HT1080 (cell line): ENCODE results near the gene KDELR3. TPM values are rescaled to one million over a fixed set of nuclear protein-coding genes. Genes with fewer than 3 reads are reported as not detected.

ENCODE experiments used
- DNase-seq: peaks from one replicate; pipeline ENCODE4 v3.0.0-alpha.2; 2015; ENCODE audit warnings: low read depth
- total RNA-seq: library from RNA; depleted of rRNA; stranded (reverse); fragments of >200 nt; shearing (Covaris generic); gene quantifications from 2 replicates; pipeline ENCODE4 v1.2.3, GENCODE V29; 2014; rRNA removed

KDELR3 gene
- total RNA-seq, 1 experiment from 2014 or later, result 11.8 TPM

- no peak for DNase-seq
Measured at GRCh38 chr22:38510416-38510970, 42.6 kb downstream of the KDELR3 start.

GRCh38 chr22:38513063-38513462 lies 45.2 kb downstream of the KDELR3 start:
- DNase-seq, result no peak

DNA sequence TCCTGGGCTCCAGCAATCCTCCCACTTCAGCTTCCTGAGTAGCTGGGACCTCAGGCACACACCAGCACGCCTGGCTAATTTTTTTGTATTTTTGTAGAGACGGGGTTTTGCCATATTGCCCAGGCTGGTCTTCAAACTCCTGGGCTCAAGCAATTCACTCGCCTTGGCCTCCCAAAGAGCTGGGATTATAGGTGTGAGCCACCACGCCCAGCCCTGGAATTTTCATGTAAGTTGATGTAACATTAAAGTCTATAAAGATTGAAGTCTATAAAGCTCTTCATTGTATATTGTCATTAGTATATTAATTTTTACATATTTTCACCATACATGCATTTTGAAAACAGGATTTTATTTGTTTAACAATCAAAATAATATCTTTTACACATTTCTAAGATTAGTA lies 50.7 kb downstream of the KDELR3 start:
- no peak for DNase-seq

DNA sequence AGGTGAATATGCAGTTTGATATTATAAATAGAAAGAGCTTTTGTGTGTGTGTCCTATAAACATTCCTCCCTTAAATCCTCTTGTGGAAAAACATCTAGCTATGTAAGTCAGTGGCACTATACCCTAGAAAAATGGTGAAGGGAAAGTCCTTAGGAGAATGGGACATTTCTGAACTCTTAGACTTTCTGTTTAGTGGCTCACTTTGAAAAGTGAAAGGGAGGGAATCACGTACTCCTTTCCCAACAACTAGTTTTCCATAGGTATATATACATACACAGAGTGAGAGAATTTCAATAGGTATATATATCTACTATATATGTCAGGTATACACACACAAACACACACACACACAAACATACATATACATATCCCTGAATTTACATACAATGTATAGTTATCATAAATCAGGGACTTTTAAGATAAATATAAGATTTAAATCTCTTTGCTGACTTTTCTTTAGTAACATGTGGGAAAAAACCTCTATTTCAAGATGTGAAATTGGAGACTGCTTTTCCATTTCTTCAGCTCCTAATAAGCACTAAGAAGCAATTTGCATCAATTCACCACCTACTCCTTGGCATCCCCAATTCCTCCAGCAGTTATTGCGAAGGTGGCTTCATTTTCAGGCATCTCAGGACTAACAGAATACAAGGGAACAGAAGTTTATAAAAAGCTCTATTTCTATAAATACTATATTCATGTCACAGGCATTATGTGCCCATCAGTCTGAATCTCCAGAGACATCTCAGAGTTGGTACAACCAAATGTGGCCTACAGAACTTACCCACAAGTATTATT lies 51.8 kb downstream of the KDELR3 start:
- no peak for DNase-seq

- no peak for DNase-seq
Measured at GRCh38 chr22:38523029-38523428, 55.1 kb downstream of the KDELR3 start.

- no peak for DNase-seq
Measured at GRCh38 chr22:38523479-38523878, 55.6 kb downstream of the KDELR3 start.

DNA sequence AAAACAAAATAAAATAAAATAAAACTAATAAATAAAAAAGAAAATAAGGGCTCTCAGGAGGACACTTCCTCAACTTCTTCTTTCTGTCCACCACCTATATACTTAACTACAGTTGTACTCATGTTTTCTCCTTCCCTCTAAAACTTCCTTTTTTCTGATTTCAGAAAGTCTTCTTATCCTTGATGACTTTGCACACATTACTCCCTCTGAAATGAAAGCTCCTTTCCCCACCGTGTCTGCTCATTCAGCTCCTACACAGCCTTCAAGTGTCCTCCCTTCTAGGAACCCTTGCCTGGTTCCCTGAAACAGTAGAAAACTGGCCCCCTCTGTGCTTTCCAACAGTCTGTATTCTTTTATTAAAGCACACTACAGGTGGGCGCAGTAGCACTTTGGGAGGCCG lies 56.5 kb downstream of the KDELR3 start:
- no peak for DNase-seq

GRCh38 chr22:38531251-38531938 lies 63.5 kb downstream of the KDELR3 start:
- DNase-seq, result no peak

Other genes with a start within 250 kb of the KDELR3 start
- gene TMEM184B, start 195.1 kb upstream of the KDELR3 start, total RNA-seq, result 21.5 and 30.3 TPM in 2 replicates
- 175 and 206 TPM in 2 replicates for gene CSNK1E, start 150.7 kb upstream of the KDELR3 start, total RNA-seq
- 0.40 and 0.45 TPM in 2 replicates for gene KCNJ4, start 12.9 kb upstream of the KDELR3 start, total RNA-seq
- gene DDX17, start 38.2 kb downstream of the KDELR3 start, total RNA-seq, result 241 and 292 TPM in 2 replicates
- gene DMC1, start 102.1 kb downstream of the KDELR3 start, total RNA-seq, result 0.03 TPM in 1 of 2 replicates, not detected in the other
- gene FAM227A, start 188.3 kb downstream of the KDELR3 start, total RNA-seq, result 0.07 TPM in 1 of 2 replicates, not detected in the other
- 7.8 and 12.2 TPM in 2 replicates for gene CBY1, start 188.5 kb downstream of the KDELR3 start, total RNA-seq
- 130 and 134 TPM in 2 replicates for gene TOMM22, start 213.9 kb downstream of the KDELR3 start, total RNA-seq
- gene JOSD1, start 232.8 kb downstream of the KDELR3 start, total RNA-seq, result 47.1 and 57.2 TPM in 2 replicates
- gene GTPBP1, start 237.8 kb downstream of the KDELR3 start, total RNA-seq, result 24.8 and 28.8 TPM in 2 replicates